AG09309 (cell line): Measurements from ENCODE around the gene MST1R.
"Not testable (repeated sequence)": the region's sequence is repeated elsewhere in the genome, so short reads cannot be mapped to it uniquely, and the experiment has no call there.

Experiments
- DNase-seq: peaks from one replicate; pipeline ENCODE4 v3.0.0-alpha.2; 2010; ENCODE audit warnings: low read depth
- H3K4me3 ChIP-seq: 2 replicates; pipeline ENCODE4 v1.5.1; 2011; ENCODE audit warnings: mild to moderate bottlenecking, low read depth, low read length, moderate library complexity; ENCODE audit not compliant: control insufficient read depth
- TF ChIP-seq, protein P1 (sequence below): IDR thresholded peaks from 2 replicates; pipeline ENCODE4 v1.5.1; 2011; ENCODE audit warnings: mild to moderate bottlenecking, low read depth, low read length, inconsistent platforms; ENCODE audit not compliant: insufficient read depth, control insufficient read depth; ENCODE audit errors: missing control alignments

The MST1R gene

DNA sequence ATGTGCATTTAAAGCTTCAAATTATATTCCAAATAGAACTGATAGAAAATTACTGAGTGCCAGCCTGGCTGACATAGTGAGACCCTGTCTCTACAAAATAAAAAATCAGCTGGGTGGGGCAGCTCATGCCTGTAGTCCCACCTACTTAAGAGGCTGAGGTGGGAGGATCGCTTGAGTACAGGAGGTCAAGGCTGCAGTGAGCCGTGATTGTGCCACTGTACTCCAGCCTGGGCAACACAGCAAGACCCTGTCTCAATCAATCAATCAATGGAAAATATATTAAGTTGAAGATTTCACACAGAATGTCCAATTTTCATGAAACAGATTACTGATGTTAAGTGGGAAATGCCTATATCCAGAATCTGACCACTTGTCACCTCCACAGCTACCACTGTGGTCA lies 21.8 kb upstream of the MST1R start:
- H3K4me3 ChIP-seq: no peak overlapping the region
- no peak for DNase-seq
- TF ChIP-seq, protein P1, sequence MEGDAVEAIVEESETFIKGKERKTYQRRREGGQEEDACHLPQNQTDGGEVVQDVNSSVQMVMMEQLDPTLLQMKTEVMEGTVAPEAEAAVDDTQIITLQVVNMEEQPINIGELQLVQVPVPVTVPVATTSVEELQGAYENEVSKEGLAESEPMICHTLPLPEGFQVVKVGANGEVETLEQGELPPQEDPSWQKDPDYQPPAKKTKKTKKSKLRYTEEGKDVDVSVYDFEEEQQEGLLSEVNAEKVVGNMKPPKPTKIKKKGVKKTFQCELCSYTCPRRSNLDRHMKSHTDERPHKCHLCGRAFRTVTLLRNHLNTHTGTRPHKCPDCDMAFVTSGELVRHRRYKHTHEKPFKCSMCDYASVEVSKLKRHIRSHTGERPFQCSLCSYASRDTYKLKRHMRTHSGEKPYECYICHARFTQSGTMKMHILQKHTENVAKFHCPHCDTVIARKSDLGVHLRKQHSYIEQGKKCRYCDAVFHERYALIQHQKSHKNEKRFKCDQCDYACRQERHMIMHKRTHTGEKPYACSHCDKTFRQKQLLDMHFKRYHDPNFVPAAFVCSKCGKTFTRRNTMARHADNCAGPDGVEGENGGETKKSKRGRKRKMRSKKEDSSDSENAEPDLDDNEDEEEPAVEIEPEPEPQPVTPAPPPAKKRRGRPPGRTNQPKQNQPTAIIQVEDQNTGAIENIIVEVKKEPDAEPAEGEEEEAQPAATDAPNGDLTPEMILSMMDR: no peak

DNA sequence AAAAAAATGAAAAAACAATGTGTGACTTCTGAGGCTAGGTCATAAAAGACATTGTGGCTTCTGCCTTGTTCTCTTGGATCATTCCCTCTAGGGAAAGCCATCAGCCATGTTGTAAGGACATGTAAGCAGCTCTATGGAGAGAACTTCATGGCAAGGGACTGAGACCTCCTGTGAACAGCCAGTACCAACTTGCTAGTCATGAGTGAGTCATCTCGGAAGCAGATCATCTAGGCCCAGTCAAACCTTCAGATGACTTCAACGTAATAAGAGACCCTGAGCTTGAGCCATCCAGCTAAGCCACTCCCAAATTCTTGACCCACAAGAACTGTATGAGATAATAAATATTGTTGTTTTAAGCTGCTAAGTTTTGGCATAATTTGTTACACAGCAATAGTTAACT lies 21.0 kb upstream of the MST1R start:
- DNase-seq: peak; percentile 29
- H3K4me3 ChIP-seq: no peak overlapping the region
- TF ChIP-seq, protein P1: no peak

DNA sequence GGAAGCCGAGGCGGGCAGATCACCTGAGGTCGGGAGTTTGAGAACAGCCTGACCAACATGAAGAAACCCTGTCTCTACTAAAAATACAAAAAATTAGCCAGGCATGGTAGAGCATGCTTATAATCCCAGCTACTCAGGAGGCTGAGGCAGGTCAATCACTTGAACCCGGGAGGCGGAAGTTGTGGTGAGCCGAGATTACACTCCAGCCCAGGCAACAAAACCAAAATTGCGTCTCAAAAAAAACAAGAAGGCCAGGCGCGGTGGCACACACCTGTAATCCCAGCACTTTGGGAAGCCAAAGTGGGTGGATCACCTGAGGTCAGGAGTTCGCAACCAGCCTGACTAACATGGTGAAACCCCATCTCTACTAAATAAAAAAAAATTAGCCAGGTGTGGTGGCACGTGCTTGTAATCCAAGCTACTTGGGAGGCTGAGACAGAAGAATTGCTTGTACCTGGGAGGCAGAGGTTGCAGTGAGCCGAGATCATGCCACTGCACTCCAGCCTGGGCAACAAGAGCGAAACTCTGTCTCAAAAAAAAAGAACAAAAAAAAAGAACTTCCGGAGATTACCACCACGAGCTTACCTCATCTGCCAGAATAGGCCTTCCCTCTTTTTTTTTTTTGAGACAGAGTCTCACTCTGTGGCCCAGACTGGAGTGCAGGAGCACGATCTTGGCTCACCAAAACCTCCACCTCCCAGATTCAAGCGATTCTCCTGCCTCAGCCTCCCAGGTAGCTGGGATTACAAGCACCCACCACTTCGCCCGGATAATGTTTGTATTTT lies 14.3 kb upstream of the MST1R start:
- not testable (repeated sequence) for H3K4me3 ChIP-seq, DNase-seq

DNA sequence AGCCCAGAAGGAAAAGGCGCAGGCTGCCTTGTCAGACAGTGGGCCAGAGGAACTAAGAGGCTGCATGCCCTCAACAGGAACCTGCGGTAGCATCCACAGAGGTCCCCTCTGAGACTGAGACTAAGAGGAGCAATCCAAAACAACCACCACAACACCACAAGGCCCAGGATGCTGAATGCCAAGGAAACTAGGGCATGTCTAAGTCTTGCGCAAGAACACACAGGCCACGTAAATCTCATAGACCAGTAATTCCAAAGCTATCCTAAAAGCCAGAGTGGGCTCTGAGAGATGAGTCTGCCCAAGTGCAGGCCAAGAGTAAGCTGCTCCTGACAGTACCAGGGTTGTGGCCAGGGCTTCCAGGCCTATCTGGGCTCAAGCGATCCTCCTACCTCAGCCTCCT lies 13.0 kb upstream of the MST1R start:
- TF ChIP-seq, protein P1: no peak
- no peak overlapping the region for H3K4me3 ChIP-seq
- DNase-seq: peak; percentile 59

DNA sequence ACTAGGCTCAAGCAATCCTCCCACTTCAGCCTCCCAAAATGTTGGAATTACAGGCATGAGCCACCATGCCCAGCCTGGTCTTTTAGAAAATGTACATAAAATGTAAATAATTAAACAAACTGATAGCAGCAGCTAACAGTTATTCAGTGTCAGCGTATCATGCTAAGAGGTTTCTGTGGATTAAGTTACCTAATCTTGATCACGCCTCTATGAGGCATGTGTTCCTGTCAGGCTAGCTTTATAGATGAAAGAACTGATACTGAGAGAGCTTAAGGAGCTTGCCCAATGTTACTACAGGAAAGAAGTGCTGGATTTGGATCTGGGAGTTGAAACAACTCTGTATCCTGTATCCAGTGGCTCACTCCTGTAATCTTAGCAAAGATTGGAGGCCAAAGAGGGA lies 11.2 kb upstream of the MST1R start:
- TF ChIP-seq, protein P1: no peak
- DNase-seq: no peak

DNA sequence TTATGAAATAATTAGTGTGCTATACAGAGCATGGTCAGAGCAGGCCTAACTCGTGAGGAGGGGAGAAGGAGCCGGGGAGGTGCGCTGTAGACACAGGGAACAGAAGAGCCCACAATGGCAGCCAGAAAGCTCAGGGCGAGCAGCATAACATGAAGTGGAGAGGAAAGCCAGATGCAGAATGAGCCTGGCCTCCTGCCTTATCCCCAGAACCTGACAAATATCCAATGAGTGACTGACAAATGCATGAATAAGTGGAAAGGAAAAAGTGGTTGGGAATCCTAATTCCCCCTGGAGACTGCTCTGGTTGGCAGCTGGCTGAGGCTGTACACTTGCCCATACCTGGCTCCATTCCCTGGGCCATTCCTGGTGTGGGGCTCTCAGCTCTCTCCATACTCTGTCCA lies 9.2 kb upstream of the MST1R start:
- TF ChIP-seq, protein P1: no peak
- no peak for DNase-seq
- no peak overlapping the region for H3K4me3 ChIP-seq

More for the DNA sequence above, 11.2 kb upstream of the MST1R start:
- no peak overlapping the region for H3K4me3 ChIP-seq

DNA sequence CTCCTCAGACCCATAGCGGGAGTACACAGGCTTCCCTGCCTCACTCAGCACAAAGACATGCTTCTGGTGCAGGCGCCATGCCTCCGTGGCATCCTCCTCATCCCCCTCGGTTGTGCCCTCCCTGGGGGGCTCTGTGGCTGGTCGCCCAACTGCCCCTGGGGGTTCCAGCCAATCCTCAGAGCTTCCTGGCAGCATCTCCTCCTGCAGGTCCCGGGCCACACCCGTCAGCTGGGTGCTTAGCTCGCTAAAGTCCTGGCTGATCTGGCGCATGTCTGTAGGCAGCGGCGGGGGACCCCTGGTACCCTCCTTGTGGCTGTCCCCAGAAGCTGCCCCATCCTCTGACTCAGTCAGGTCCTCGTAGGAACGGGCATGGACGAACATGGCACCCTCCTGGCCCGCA lies 7.9 kb upstream of the MST1R start:
- TF ChIP-seq, protein P1: no peak
- H3K4me3 ChIP-seq: no peak overlapping the region
- DNase-seq: no peak
